DND-41 (cell line): ENCODE data around the gene PIPOX.

Experiments
- EZH2 ChIP-seq: IDR thresholded peaks from 3 replicates; pipeline ENCODE4 v1.6.1; 2012; ENCODE audit warnings: borderline replicate concordance, low read depth, mild to moderate bottlenecking, moderate library complexity, low read length, inconsistent platforms; ENCODE audit not compliant: severe bottlenecking
- TF ChIP-seq, protein P1 (sequence below): IDR thresholded peaks from 2 replicates; pipeline ENCODE4 v1.5.1; 2012; ENCODE audit warnings: borderline replicate concordance, low read length, moderate library complexity, mild to moderate bottlenecking; ENCODE audit not compliant: poor library complexity, severe bottlenecking; ENCODE audit errors: extremely low read depth

DNA sequence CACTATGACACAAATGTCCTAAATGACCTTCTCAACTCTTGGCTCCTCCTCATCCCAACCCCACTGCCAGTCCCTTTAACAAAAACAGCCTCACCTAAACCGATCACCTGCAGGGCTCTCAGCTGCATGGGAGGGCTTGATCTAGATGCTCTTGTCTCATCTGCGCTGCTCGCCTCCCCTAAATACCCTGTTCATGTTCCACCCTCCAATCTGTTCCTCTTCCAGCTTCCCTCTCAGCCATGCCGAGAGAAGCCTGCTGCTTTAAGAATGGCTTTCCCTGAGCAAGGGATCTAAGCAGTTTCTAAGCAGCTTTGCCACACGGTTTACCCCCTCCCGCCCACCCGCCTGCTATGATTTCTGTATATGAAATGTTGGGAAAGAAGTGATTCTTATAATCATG is 23.7 kb downstream of the PIPOX start:
- TF ChIP-seq, protein P1, sequence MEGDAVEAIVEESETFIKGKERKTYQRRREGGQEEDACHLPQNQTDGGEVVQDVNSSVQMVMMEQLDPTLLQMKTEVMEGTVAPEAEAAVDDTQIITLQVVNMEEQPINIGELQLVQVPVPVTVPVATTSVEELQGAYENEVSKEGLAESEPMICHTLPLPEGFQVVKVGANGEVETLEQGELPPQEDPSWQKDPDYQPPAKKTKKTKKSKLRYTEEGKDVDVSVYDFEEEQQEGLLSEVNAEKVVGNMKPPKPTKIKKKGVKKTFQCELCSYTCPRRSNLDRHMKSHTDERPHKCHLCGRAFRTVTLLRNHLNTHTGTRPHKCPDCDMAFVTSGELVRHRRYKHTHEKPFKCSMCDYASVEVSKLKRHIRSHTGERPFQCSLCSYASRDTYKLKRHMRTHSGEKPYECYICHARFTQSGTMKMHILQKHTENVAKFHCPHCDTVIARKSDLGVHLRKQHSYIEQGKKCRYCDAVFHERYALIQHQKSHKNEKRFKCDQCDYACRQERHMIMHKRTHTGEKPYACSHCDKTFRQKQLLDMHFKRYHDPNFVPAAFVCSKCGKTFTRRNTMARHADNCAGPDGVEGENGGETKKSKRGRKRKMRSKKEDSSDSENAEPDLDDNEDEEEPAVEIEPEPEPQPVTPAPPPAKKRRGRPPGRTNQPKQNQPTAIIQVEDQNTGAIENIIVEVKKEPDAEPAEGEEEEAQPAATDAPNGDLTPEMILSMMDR, result no peak
- TF ChIP-seq EZH2, result no peak
